C1 segment of cervical spinal cord (tissue), 14 donors: ENCODE results near the gene TEDC1.

Experiments
- DNase-seq, 14 donors: peaks; one replicate each; lab custom pipeline; 2025; lab: John Stamatoyannopoulos, UW

TEDC1 gene

GRCh38 chr14:105484069-105484996 lies 6.7 kb upstream of the TEDC1 start:
- no peak for DNase-seq

- DNase-seq = no peak
Measured at GRCh38 chr14:105484997-105485393, 6.1 kb upstream of the TEDC1 start.

GRCh38 chr14:105485739-105486162 lies 5.3 kb upstream of the TEDC1 start:
- no peak for DNase-seq

- DNase-seq = no peak
Measured at GRCh38 chr14:105486163-105486973, 4.7 kb upstream of the TEDC1 start, which contains the start of gene CRIP1. TSS of gene CRIP1 (plus strand) at chr14:105486886. CDS start at chr14:105487260, 374 bp downstream.

- DNase-seq = no peak
Measured at GRCh38 chr14:105486974-105487448, 4.0 kb upstream of the TEDC1 start.

GRCh38 chr14:105487449-105487985 lies 3.5 kb upstream of the TEDC1 start:
- DNase-seq = no peak

GRCh38 chr14:105487986-105488777 lies 2.9 kb upstream of the TEDC1 start:
- no peak for DNase-seq

GRCh38 chr14:105488781-105489541 lies 2.1 kb upstream of the TEDC1 start:
- DNase-seq = no peak

- peak in 12 of 14 donors; percentile 27 to 81 (median 50) for DNase-seq
Measured at GRCh38 chr14:105489542-105490266, 1.3 kb upstream of the TEDC1 start.

- peak in 2 of 14 donors; percentile 52 to 55 for DNase-seq
Measured at GRCh38 chr14:105490267-105490571, 827 bp upstream of the TEDC1 start.

GRCh38 chr14:105491366-105491973 lies 424 bp downstream of the TEDC1 start:
- peak in 5 of 14 donors; percentile 48 to 65 (median 60) for DNase-seq

- no peak for DNase-seq
Measured at GRCh38 chr14:105492031-105492970, 1.3 kb downstream of the TEDC1 start.

- no peak for DNase-seq
Measured at GRCh38 chr14:105492971-105493871, 2.2 kb downstream of the TEDC1 start.

- DNase-seq = no peak
Measured at GRCh38 chr14:105493921-105494605, 3.0 kb downstream of the TEDC1 start.

GRCh38 chr14:105494606-105494929 lies 3.5 kb downstream of the TEDC1 start:
- no peak for DNase-seq

- peak in 1 of 14 donors; percentile 54 for DNase-seq
Measured at GRCh38 chr14:105495101-105495989, 4.3 kb downstream of the TEDC1 start.
